GM19023 (cell line): ENCODE data around the gene RSPO1.

Source experiments
- ATAC-seq: cut with Tn5 transposase; IDR thresholded peaks from one replicate; pipeline ENCODE4 v1.9.1; 2021; ENCODE audit warnings: mild to moderate bottlenecking, moderate library complexity; ENCODE audit not compliant: unreplicated experiment

RSPO1 gene

DNA sequence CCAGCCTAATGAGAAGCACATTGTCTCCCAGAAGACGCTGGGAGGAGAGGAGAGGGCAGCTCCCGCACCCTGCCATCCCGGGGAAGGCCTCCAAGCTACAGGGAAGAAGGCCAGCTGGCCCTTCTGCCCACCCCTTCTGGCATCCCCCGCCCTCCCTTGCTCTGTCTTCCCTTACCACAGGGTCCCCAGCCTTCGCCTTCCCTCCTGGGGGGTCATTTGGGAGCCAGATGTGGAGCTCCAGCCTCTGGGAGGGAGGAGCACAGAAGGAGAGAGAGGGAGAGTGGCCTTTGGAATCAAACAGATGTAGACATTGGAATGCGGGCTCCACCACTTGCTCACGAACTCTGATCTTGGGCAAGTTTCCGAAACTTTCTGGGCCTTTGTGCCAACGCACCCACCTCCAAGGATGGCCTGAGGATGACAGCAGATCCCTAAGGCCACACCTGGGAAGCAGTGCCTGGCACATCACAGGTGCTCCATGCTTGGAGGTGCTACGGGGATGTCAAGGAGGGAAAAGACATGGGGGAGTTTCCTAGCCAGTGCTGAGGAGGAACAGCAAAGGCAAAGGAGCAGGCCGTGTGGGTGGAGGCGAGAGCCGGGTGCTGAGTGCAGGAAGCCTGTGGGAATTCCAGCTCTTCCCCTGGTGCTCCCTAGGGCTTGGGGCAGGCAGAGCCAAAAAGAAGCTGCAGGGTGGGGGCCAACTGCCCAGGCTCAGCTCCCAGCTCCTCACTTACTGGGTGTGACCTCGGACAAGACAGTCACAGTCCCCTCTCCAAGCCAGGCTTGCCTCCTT is 23.1 kb upstream of the RSPO1 start:
- ATAC-seq = no peak

DNA sequence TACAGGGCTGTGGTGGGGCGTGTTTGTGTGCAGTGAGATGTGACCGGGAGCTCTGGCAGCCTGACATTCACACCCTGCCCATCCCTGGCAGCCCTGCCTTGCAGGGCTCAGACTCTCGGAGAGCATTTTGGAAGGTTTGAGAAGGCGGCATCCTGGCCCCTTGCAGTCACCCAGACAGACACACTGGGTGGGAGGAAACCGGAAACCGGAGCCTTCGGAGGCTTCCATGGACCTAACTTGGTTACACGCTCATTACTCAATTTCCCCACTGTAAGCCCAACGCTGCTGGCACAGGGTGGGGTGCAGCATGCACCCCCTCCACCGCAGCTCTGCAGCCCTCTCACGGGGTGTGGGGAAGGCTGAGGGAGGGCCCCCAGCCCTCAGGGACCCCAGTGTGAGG is 22.2 kb upstream of the RSPO1 start:
- ATAC-seq = no peak

- no peak for ATAC-seq
Measured at GRCh38 chr1:37656026-37656425, 21.3 kb upstream of the RSPO1 start.

DNA sequence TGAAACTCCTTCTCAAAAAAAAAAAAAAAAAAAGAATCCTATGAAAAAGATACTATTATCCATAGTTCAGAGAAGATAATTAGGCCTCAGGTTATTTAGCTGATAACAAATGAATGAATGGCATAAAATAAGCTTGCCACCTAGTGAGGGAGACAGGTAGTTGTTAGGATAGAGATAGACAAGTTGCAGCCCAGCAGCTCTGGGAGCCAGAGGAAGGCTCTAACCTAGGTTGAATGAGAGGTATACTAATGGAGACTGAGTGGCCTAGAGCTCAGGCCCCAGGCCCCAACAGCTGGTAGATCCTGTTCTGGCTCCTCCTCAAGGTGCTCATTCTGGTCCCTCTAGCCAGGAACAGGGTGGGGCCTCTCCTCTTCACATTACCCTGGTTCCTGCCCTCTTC is 20.6 kb upstream of the RSPO1 start:
- ATAC-seq = no peak

DNA sequence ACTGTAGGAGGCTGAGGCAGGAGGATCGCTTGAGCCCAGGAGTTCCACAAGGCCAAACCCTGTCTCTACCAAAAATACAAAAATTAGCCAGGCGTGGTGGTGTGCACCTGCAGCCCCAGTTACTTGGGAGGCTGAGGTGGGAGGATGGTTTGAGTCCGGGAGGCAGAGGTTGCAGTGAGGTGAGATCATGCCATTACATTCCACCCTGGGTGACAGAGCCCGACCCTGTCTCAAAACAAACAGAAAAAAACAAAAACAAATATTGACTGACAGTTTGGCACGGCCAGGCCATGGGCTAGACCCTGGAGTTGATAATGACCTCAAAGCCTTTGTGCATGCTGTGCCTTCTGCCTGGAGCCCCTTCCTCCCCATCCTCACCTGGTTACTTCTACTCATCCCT is 19.2 kb upstream of the RSPO1 start:
- no peak for ATAC-seq

DNA sequence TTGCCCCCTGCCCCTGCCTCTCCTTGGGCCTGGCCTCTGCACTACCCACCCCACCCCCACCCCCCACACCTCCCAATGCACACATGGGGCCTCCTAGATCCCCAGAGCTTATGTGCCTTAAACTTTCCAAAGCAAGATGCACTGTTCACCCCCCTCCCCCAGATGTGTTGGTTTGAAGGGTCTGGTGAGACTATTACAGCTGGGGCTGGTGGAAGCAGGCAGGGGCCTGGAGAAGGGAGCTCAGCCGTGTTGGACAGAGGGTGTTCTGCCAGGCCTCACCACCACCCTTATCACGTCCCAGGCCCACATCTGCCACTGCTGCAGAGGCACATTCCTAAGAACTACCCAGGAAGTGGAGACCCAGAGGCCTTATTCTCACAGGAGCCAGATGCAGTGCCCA is 18.3 kb upstream of the RSPO1 start:
- ATAC-seq = no peak

GRCh38 chr1:37651803-37652202 is 17.1 kb upstream of the RSPO1 start:
- no peak for ATAC-seq

DNA sequence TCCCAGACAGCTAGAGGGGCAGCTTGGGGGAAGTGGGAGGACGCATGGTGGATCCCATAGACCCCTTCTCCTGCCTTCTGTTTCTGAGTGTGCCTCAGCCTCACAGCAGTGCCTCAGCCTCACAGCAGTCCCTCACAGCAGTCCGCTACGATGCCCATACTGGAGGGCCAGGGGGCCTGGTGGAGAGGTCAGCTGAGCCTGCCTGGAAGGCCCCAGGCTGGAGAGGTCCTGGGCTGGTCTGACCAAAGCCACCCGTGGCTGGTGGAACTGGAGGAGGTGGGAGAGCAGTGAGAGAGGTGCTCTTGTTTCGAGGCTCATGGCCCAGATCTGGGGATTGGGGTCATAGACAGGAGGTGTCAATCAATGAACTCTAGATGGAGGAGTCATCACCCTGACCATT is 16.0 kb upstream of the RSPO1 start:
- no peak for ATAC-seq

GRCh38 chr1:37650173-37650572 is 15.5 kb upstream of the RSPO1 start:
- ATAC-seq = no peak

DNA sequence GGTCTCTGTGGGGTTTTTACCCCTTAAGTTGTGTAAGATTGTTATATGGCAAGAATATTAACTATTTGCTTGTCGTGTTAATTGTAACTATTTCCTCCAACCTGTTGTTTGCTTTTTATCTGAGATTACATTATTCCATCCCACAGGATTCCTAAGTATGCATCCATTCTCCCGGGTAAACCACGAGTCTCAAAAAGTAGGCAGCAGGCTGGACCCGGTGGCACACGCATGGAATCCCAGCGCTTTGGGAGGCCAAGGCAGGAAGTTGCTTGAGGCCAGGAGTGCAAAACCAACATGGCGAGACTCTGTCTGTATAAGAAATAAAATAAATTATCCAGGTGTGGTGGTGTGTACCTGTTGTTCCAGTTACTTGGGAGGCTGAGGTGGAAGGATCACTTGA is 12.6 kb upstream of the RSPO1 start:
- ATAC-seq = no peak

DNA sequence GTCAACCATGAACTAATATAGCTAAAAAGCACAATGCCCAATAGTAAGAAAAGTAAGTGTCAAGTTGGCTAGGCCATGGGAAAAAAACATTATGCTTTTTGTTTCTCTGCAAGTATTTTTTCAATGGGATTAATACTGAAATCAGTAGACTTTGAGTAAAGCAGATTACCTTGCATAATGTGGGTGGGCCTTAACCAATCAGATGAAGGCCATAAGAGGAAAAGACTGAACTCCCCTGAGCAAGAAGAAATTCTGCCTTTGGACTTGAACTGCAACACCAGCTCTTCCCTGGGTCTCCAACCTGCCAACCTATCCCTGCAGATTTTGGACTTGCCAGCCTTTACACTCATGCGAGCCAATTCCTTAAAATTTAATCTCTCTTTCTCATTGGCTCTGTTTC is 6.4 kb upstream of the RSPO1 start:
- ATAC-seq = no peak

DNA sequence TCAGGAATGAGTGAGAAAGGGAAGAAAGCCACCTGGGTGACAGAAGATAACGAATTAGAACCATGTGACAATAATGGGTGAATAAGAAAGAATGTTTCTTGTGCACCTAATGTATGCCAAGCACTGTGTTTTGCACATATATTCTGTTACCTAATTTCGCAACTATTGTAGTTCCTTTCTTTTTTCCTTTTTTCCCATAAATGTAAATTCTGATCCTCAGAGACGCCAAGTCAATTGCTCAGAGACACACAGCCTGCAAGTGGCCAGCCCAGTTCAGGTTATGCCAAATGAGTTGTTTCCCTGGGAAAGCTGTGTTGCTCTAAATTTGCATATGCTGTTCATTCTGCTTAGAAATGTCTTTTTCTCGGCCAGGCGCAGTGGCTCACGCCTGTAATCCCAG is 1.7 kb upstream of the RSPO1 start:
- no peak for ATAC-seq

- no peak for ATAC-seq
Measured at GRCh38 chr1:37634992-37635902, 555 bp upstream of the RSPO1 start.

DNA sequence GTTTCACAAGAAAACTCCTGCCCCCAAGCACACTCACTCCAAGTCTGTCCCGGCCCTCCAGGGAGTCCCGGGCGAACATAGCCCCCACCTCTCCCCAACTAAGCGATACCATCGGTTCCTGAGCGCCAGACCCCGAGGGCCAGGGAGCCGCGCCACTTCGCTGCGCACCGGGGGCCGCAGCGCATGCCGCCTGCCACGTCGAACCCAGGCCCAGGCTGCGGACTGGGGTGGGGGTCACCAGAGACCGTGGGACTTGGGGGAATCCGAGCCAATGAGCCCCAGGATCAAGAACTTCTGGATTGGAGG is 801 bp downstream of the RSPO1 start:
- no peak for ATAC-seq

DNA sequence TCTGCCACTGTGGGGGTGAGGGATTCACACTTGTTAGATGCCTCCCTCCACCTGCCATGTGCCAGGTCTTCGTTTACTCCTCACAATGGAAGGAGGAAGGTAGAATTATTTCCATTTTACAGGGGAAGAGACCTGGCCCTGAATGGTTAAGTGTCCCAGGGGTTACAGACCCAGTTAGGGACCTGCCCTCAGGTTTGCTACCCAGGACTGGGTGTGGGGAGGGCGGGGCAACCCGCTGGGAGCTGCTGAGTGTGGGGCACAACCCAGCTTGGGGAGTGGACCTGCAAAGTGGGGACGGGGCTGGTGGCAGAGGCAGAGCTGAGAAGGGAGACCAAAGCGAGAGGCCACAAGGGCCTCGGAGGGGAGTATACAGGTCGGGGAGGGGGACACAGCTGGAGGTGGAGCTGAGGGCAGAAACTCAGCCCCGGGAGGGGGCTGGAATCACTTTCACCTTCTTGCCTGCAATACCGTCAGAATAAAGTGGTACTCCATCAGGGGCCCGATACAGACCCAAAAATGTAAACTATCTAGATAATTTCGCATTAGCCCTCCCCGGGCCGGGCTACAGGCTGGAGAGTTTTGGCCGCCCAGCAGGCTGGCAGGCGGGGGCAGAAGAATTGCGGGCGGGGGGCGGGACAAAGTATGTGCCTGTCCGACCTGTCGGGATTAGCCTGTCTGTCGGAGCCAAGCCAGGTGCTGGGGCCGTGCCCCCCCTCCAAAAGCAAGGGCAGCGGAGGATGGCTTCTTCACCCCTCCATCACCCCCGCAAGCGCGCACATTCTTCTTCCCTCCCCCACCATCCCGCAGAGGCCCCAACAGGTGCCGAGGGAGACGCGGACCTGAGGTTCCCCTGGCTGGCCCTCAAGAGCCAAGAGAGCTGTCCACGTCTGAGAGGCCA is 1.4 kb downstream of the RSPO1 start:
- ATAC-seq = no peak

- ATAC-seq = no peak
Measured at GRCh38 chr1:37631036-37631435, 3.7 kb downstream of the RSPO1 start.

DNA sequence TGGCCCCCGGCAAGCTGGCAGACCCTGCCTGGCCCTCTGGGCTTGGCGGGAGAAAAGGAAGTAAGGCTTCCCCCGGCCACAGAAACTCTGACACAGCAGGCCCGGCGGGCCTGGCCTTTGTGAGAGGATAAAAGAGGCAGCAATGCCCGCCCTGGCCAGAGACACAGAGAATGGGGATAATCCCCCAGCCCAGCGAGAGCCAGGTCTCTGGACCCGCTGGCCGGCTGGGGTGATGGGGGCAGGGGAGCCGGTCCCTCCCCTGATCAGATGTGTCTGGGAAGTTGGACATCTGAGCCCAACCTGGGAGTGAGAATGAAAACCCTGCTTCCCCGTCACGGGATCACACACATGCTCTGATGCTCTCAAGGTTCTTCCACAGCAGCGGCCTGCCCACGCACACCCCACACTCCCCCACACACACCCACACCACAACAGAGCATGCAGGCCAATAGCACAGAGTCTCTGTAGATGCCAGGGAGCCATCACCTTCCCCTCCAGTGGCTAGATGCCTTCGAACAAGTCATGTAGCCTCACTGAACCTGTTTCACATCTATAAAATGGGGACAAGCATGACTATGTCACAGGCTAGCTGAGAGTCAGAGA is 4.2 kb downstream of the RSPO1 start:
- ATAC-seq = no peak

GRCh38 chr1:37629726-37630425 is 4.8 kb downstream of the RSPO1 start:
- no peak for ATAC-seq

- ATAC-seq = no peak
Measured at GRCh38 chr1:37629008-37629407, 5.7 kb downstream of the RSPO1 start.

DNA sequence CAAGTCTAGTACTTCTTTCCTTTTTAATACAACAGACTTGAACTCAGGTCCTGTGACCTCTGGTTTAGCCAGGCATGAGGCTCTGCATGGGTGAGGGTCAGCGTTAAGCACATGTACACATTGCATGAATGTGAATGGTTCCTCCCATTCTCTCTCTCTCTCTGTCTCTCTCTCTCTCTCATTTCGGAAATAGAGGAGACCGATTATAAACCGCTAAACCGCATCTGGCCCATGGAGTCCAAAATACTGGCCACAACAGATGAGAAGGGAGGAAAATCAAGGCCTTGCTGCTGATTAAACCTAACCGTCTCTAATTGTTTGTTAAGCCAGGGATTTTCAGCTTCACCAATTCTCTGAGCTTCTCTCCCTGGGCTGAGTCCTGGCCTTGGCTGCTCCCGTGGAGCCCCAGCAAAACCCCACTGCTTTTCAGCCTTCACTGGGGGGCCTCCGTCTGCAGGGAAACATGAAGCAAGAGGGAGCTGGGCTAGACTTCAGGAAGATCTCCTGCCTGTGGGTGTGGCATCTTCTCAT is 6.6 kb downstream of the RSPO1 start:
- no peak for ATAC-seq
